ENCODE data around the gene ENTPD8. TPM values are rescaled to one million over a fixed set of nuclear protein-coding genes. Genes with fewer than 3 reads are reported as not detected.
A peak's percentile ranks its signal among the peaks of the same experiment; 100 is the strongest.

Gene ENTPD8
- total RNA-seq, 1 experiment from 2014 or later, result not detected

- no peak for DNase-seq (ENCODE audit: low read depth)
Observed at GRCh38 chr9:137447722-137448601, 6.8 kb upstream of the ENTPD8 start.

- DNase-seq (ENCODE audit: low read depth), result no peak
Observed at GRCh38 chr9:137446851-137447471, 5.8 kb upstream of the ENTPD8 start.

- no peak for DNase-seq (ENCODE audit: low read depth)
Observed at GRCh38 chr9:137445930-137446431, 4.8 kb upstream of the ENTPD8 start.

- DNase-seq (ENCODE audit: low read depth), result peak; percentile 89
Observed at GRCh38 chr9:137445275-137445807, 4.2 kb upstream of the ENTPD8 start.

- no peak for DNase-seq (ENCODE audit: low read depth)
Observed at GRCh38 chr9:137444106-137444790, 3.1 kb upstream of the ENTPD8 start.

GRCh38 chr9:137441935-137442321, 771 bp upstream of the ENTPD8 start:
- DNase-seq (ENCODE audit: low read depth), result no peak

GRCh38 chr9:137439158-137439714, 1.9 kb downstream of the ENTPD8 start:
- no peak for DNase-seq (ENCODE audit: low read depth)

GRCh38 chr9:137438591-137439157, 2.5 kb downstream of the ENTPD8 start:
- DNase-seq (ENCODE audit: low read depth), result no peak

GRCh38 chr9:137437691-137438590, 3.2 kb downstream of the ENTPD8 start:
- DNase-seq (ENCODE audit: low read depth), result no peak

- no peak for DNase-seq (ENCODE audit: low read depth)
Observed at GRCh38 chr9:137436761-137437600, 4.2 kb downstream of the ENTPD8 start.

GRCh38 chr9:137435980-137436760, 5.0 kb downstream of the ENTPD8 start:
- peak; percentile 96 for DNase-seq (ENCODE audit: low read depth)

- DNase-seq (ENCODE audit: low read depth), result no peak
Observed at GRCh38 chr9:137435381-137435891, 5.7 kb downstream of the ENTPD8 start.

- no peak for DNase-seq (ENCODE audit: low read depth)
Observed at GRCh38 chr9:137434498-137435380, 6.4 kb downstream of the ENTPD8 start.

GRCh38 chr9:137433916-137434431, 7.2 kb downstream of the ENTPD8 start:
- no peak for DNase-seq (ENCODE audit: low read depth)

GRCh38 chr9:137433349-137433915, 7.7 kb downstream of the ENTPD8 start:
- DNase-seq (ENCODE audit: low read depth), result no peak

GRCh38 chr9:137432687-137433348, 8.3 kb downstream of the ENTPD8 start:
- no peak for DNase-seq (ENCODE audit: low read depth)

Measured in Daoy (cell line).